Aorta (tissue), 5 donors: ENCODE results near the gene FREM2. TPM values are rescaled to one million over a fixed set of nuclear protein-coding genes. Genes with fewer than 3 reads are reported as not detected.

ENCODE experiments used
- ATAC-seq: fragments of 200-7000 bp; cut with Tn5 transposase; one replicate; pipeline ENCODE4 v1.9.1; 2022; ENCODE audit warnings: moderate library complexity; ENCODE audit not compliant: low FRiP score
- DNase-seq, 2 donors: peaks; one replicate each; pipeline ENCODE4 v3.0.0-alpha.2; 2020
- H3K27ac ChIP-seq, 2 donors: one replicate each; pipeline ENCODE4 v1.5.1; 2013; ENCODE audit warnings: low read length in 2 of 2, mild to moderate bottlenecking in 2 of 2, moderate library complexity in 2 of 2, control low read depth in 1 of 2, inconsistent platforms in 1 of 2, low read depth in 1 of 2
- H3K27me3 ChIP-seq, 2 donors: one replicate each; pipeline ENCODE4 v1.6.1; 2013; ENCODE audit warnings: control low read depth in 1 of 2, low read length in 1 of 2, mild to moderate bottlenecking in 1 of 2, moderate library complexity in 1 of 2; ENCODE audit not compliant: insufficient read depth in 2 of 2, control insufficient read depth in 1 of 2
- H3K36me3 ChIP-seq, 2 donors: one replicate each; pipeline ENCODE4 v1.6.1; 2013; ENCODE audit warnings: control low read depth in 1 of 2, low read length in 1 of 2, mild to moderate bottlenecking in 1 of 2; ENCODE audit not compliant: insufficient read depth in 2 of 2, control insufficient read depth in 1 of 2
- H3K4me1 ChIP-seq, 2 donors: one replicate each; pipeline ENCODE4 v1.6.1; 2013; ENCODE audit warnings: low read length in 2 of 2, control low read depth in 1 of 2, mild to moderate bottlenecking in 1 of 2, moderate library complexity in 1 of 2; ENCODE audit not compliant: insufficient read depth in 2 of 2, control insufficient read depth in 1 of 2
- H3K4me3 ChIP-seq, 2 donors: one replicate each; pipeline ENCODE4 v1.5.1; 2013; ENCODE audit warnings: low read length in 2 of 2, control low read depth in 1 of 2, mild to moderate bottlenecking in 1 of 2
- H3K9me3 ChIP-seq: one replicate; pipeline ENCODE4 v1.6.1; 2013; ENCODE audit warnings: mild to moderate bottlenecking, low read length; ENCODE audit not compliant: control insufficient read depth
- WGBS, 2 donors: extraction: QIAGEN DNeasy Blood & Tissue Kit; methylation state at CpG; one replicate each; pipeline ENCODE4 v1.1.7; 2013; 5-methylcytosine and 5-hydroxymethylcytosine counted together
- intact Hi-C, 2 donors: fragments of 100-400 bp; cut with DNase I; formaldehyde crosslinking; loops; one replicate each; pipeline versions ENCODE4 v1.14.2 to v1.15.0; 2022
- polyA plus RNA-seq, 2 donors: library from polyadenylated mRNA; stranded (reverse); fragments of 200-250 nt; gene quantifications; one replicate each; pipeline ENCODE4 v1.2.3, GENCODE V29; 2013
- total RNA-seq, 2 donors: library from RNA; stranded (reverse); fragmentation: NEBNext Ultra II Directional; extraction: Animal tissue kit (Norgen Biotek cat#: 25700); gene quantifications; one replicate each; pipeline ENCODE4 v1.2.1, GENCODE V29; 2021
- donor health status: healthy with polysubstance abuse.
- donor health status: Bipolar disorder and iron deficiency.
- donor health status: DM: no; HTN: no; CAD: no.
- donor health status: DM: no; HTN: no; CAD: no.
- donor health status: DM: yes; HTN: yes; CAD: no.

Gene FREM2
- total and polyA plus RNA-seq, 4 donors, result 0.16 to 0.18 TPM; not detected in 2

- Histone ChIP-seq H3K36me3 (no peaks in the 10 kb centered on the region), H3K27me3 (no peaks in the 10 kb centered on the region), H3K9me3 (no peaks in the 10 kb centered on the region), H3K4me3 (no peak overlapping the region), H3K4me1 (no peaks in the 10 kb centered on the region), H3K27ac (no peak overlapping the region)
- ATAC-seq (no peak), DNase-seq (no peak)
- 68 to 69% methylated on average over 5 of the region's 5 CpGs for WGBS, 2 donors
- intact Hi-C loops, result no loop called here
Observed at GRCh38 chr13:38850868-38851626, 164.2 kb downstream of the FREM2 start.

- ATAC-seq, result no peak
- no peak for DNase-seq
- intact Hi-C loops, result no loop called here
Observed at GRCh38 chr13:38854226-38854625, 167.3 kb downstream of the FREM2 start.

DNA sequence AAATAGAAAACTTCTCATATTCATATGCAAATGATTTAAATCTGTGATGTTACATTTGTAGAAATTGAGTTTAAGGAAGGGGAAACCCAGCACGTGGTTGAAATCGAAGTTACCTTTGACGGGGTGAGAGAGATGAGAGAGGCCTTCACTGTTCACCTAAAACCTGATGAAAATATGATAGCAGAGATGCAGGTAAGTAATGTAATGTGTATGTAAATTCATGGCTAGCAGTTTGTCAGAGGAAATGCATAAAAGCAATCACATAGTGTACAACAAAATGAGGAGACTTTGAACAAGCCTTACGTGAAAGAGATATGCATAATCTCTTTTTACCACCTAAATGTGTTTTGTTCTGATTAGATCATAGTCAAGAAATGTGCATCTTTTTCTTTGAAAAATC, 169.2 kb downstream of the FREM2 start:
- intact Hi-C loops, result no loop called here
- no peak for ATAC-seq

More at GRCh38 chr13:38854226-38854625, 167.3 kb downstream of the FREM2 start:
- Histone ChIP-seq H3K9me3 (no peaks in the 10 kb centered on the region), H3K27me3 (no peaks in the 10 kb centered on the region), H3K4me3 (no peak overlapping the region), H3K36me3 (no peaks in the 10 kb centered on the region), H3K4me1 (no peaks in the 10 kb centered on the region), H3K27ac (no peak overlapping the region)
- WGBS, 2 donors, result 9 to 13% methylated on average over 3 of the region's 3 CpGs

GRCh38 chr13:38862443-38862842, 175.6 kb downstream of the FREM2 start:
- ATAC-seq (no peak), DNase-seq (no peak)
- H3K36me3 ChIP-seq, result no peaks in the 10 kb centered on the region
- H3K27me3 ChIP-seq, result no peaks in the 10 kb centered on the region
- no peak overlapping the region for H3K4me3 ChIP-seq
- no peaks in the 10 kb centered on the region for H3K9me3 ChIP-seq
- no peaks in the 10 kb centered on the region for H3K4me1 ChIP-seq
- H3K27ac ChIP-seq, result no peak overlapping the region
- intact Hi-C loops, result no loop called here
- WGBS, 2 donors, result 84 to 89% methylated on average over 2 of the region's 2 CpGs

More for the DNA sequence above, 169.2 kb downstream of the FREM2 start:
- Histone ChIP-seq H3K27me3 (no peaks in the 10 kb centered on the region), H3K9me3 (no peaks in the 10 kb centered on the region), H3K27ac (no peak overlapping the region), H3K36me3 (no peaks in the 10 kb centered on the region), H3K4me3 (no peak overlapping the region), H3K4me1 (no peaks in the 10 kb centered on the region)
- no peak for DNase-seq
- 84 to 86% methylated on average over 4 of the region's 4 CpGs for WGBS, 2 donors

DNA sequence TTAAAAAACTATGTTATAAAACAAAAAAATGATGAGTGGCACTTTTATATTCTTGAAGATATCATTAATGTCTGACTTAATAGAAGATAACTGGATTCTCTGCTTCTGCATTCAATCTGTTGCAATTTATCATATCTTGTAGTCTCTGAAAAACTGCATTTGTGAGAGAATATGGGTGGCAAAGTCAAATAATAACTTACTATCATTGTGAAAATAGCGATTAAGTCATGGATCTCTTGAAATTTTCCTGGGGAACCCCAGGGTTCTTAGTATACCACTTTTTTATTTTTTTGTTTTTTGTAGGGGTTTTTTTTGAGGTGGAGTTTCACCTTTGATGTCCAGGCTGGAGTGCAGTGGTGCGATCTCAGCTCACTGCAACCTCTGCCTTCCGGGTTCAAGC, 176.7 kb downstream of the FREM2 start:
- 93 to 98% methylated on average over 3 of the region's 3 CpGs for WGBS, 2 donors
- no peak overlapping the region for H3K27ac ChIP-seq
- no peak overlapping the region for H3K4me3 ChIP-seq
- ATAC-seq (no peak), DNase-seq (no peak)
- H3K36me3 ChIP-seq, result no peaks in the 10 kb centered on the region
- H3K27me3 ChIP-seq, result no peaks in the 10 kb centered on the region
- no peaks in the 10 kb centered on the region for H3K9me3 ChIP-seq
- H3K4me1 ChIP-seq, result no peaks in the 10 kb centered on the region
- intact Hi-C loops, result no loop called here

DNA sequence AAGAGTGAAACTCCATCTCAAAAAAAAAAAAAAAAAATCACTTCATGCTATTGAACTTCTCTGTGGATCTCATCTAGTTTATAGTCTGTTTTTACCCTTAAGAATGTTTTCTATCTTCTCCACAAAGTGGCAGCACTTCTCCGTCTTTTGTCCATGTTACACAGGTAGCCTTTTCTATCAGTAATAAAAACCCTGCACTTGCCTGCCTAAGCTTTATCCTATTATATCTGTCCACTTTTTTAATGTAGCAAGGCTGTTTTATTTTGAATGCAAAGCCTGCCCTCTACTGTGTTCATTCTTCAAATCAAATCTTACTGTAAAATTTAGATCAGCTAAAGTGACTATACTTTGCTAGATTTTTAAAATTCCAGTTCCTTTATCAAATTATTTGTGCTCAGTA, 179.8 kb downstream of the FREM2 start:
- intact Hi-C loops, result no loop called here
- WGBS, 2 donors, result 55 to 58% methylated on average over 1 of the region's 1 CpG
- H3K9me3 ChIP-seq, result no peaks in the 10 kb centered on the region
- H3K27me3 ChIP-seq, result no peaks in the 10 kb centered on the region
- no peaks in the 10 kb centered on the region for H3K36me3 ChIP-seq
- no peak overlapping the region for H3K27ac ChIP-seq
- DNase-seq (no peak), ATAC-seq (no peak)
- H3K4me3 ChIP-seq, result no peak overlapping the region
- no peaks in the 10 kb centered on the region for H3K4me1 ChIP-seq

DNA sequence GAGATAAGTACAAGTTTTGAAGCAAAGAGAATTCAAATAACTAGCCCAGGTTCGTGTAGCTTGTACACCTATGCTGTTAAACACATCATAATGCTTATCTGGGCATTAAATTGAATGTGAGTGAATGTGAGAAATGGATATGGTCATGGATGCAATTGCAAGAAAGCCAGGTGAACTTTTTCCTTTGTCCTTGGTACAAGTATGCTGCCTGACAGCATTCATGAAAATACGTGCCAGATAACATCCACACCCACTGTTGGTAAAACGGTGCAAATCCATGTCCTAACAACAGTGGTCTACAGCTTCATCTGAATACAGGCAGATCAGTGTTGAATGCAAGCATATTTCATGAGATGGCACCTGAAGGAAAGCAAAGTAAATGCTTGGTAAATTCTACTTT, 181.5 kb downstream of the FREM2 start:
- Histone ChIP-seq H3K9me3 (no peaks in the 10 kb centered on the region), H3K27ac (no peak overlapping the region), H3K27me3 (no peaks in the 10 kb centered on the region), H3K36me3 (no peaks in the 10 kb centered on the region), H3K4me1 (no peaks in the 10 kb centered on the region), H3K4me3 (no peak overlapping the region)
- DNase-seq (no peak), ATAC-seq (no peak)
- intact Hi-C loops, result no loop called here
- WGBS, 2 donors, result 75 to 78% methylated on average over 3 of the region's 3 CpGs

DNA sequence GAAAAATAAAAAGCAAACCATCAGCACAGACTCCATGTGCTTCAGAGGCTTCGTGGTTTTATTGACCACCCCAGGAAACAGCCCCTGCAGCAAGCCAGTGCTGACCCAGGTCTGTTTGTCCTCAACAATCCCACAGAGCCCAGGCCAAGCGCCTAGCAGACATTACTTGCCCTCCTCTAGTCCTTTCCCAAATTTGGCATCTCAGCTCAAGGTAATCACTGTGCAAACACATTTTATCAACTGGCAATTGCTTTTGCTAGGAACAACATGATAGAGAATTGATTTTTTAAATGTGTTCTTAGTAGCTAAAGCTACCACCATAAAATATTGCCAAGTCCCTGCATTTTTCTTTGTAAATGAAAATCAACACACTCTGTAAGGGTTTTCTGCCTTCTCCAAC, 182.0 kb downstream of the FREM2 start:
- WGBS, 2 donors, result 62 to 70% methylated on average over 2 of the region's 2 CpGs
- Histone ChIP-seq H3K4me3 (no peak overlapping the region), H3K4me1 (no peaks in the 10 kb centered on the region), H3K27me3 (no peaks in the 10 kb centered on the region), H3K36me3 (no peaks in the 10 kb centered on the region), H3K27ac (no peak overlapping the region), H3K9me3 (no peaks in the 10 kb centered on the region)
- intact Hi-C loops, result no loop called here
- ATAC-seq, result no peak
- DNase-seq, result no peak

- intact Hi-C loops, result no loop called here
- Histone ChIP-seq H3K4me3 (no peak overlapping the region), H3K4me1 (no peaks in the 10 kb centered on the region), H3K27ac (no peak overlapping the region), H3K27me3 (no peaks in the 10 kb centered on the region), H3K36me3 (no peaks in the 10 kb centered on the region), H3K9me3 (no peaks in the 10 kb centered on the region)
- ATAC-seq (no peak), DNase-seq (no peak)
- 52 to 53% methylated on average over 2 of the region's 2 CpGs for whole genome bisulfite sequencing, 2 donors
Observed at GRCh38 chr13:38871275-38871674, 184.4 kb downstream of the FREM2 start.
